Measurements from ENCODE around the gene BACH2.

BACH2 gene

DNA sequence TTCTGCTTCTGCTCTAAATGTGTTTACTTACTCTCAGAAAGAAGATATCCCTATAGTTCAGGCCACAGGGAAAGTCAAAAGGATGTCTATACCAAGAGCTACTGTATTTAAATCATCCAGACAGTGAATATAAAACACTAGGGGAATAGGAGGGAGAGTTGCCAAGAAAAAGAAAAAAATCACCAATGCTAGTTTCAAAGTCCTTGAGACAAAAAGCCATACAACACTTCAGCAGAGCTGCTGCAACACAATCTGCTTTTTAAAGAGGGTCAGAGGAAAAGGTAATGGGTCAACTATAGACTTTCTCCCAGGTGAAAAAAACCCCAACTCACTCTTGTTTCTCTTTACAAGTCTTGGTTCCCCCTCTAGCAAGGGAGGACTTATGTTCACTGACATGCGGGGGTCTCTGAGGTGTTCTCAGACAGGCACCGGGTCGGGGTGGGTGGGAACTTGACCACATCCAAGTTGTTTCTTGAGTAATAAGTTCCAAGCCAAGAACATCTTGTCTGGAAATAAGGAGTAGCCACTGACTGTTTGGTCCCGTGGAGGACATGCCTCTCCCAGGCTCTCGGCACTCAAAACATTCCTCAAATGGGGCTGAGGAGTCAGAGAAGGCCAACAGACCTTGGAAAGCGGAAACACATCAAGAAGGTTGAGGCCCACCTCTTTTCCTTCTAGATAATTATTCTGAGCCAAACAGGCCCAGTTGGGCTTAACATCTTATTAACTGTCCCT, 354.7 kb downstream of the BACH2 start:
- no peak for DNase-seq (ENCODE audit: low read depth in 2 of 2)

DNA sequence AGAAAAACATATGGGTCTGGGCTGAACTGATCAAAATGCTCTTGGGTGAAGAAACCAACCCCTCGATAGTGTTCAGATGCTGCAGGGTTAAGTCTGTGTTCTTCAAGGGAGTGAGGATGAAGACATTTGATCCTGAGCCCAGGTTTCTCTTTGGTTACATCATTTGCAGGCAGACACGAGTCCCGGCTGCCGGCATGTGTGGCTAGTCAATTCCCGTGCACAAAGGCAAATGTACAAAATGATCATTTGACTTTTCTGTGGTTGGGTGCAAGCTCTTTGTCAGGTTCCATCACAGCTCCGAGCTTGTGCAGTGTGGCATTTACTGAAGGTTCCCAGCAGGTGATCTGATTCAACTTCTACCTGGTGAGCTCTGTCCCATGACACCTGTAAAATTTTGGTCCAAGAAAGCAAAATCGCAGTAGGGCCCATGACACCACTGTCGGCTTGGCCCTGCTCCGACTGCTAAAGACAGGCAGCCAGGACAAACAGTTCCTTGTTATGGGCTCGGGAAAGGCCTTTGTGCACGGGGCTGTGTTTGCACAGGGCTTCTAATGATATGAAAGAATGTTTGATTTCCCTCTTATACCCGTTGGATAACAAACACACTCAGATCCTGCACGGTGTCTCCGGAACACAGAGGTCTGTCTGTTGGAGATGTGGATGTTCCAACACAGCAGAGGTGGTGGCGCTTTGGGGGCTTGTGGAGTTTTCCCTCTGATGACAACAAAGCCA, 355.4 kb downstream of the BACH2 start:
- DNase-seq (ENCODE audit: low read depth in 2 of 2), result no peak

DNA sequence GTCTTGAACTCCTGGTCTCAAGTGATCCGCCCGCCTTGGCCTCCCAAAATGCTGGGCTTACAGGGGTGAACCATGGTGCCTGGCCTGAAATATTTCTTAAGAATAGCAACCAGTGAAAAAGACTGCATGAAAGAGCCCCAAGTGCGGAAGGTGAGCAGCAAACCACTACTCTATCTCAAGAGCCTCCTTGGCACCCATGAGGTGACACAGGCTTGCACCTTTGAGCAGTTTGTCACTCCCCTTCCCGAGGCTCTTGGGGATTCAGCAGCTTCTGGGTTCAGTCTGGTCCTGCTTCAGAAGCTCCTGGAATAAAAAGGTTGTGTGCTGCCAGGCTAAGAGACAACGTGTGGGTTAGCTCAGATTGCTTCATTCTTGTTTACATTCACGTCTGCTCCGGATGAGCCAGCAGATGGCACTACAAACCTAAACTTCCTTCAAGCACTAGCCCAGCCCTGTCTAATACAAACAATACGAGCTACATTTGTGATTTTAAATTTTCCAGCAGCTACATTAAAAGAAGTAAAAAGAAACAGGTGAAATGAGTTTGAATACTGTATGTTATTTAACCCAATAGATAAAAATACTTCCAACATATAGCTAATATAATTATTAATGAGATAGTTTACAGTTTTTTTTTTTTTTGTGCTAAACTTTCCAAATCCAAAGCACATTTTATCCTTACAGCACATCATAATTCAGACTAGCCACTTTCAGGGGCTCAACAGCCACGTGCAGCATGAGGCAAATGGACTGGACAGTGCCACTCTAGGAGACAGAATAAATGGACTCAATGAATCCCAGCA, 356.2 kb downstream of the BACH2 start:
- peak; percentile 33 to 41 for DNase-seq (ENCODE audit: low read depth in 2 of 2)

DNA sequence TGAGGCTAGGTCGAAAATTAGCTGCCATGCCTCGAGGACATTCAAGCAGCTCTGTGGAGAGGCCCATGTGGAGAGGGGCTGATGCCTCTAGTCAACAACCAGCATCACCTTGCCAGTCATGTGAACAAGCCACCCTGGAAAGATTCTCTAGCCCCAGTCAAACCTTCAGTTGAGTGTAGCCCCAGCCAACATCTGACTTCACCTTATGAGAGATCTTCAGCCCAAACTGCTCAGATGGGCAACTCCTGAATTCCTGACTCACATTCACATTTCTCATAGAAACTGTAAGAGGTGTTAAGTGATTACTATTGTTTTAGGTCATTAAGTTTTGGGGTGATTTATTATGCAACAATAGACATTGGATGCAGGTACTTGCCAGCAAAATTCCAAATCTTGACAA, 357.5 kb downstream of the BACH2 start:
- DNase-seq (ENCODE audit: low read depth in 2 of 2), result no peak

DNA sequence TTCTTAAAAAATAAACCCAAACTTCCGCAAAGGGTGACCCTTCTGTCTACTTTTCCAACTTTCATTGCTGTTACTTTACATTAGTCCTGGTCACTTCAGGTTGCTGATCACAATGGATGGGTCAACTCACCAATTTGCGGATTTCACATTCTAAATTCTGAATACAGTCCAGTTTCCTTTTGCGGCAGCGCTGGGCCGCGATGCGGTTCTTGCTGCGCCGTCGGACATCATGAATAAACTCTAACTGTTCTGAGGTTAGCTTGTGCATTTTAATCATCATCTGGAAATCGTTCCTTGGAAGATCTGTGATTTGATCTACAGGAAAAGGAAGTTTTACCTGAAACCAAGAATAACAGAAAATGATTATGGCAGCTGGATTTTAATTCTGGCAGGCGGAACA, 358.6 kb downstream of the BACH2 start:
- no peak for DNase-seq (ENCODE audit: low read depth in 2 of 2)

DNA sequence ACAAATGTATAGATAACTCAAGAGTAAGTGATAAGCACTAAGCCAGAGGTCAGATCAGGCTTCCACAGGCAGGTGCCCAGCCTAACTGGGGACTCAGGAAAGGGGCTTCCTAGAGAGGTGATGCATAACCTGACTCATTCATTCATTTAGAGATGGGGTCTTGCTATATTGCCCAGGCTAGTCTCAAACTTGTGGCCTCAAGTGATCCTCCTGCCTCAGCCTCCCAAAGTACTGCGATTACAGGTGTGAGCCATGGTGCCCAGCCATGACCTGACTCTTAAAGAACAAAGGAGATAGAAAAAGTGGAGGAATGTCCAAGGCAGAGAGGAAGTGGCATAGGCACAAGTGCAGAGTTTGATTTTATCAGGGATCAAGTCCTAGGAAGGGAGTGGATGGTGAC, 360.5 kb downstream of the BACH2 start:
- no peak for DNase-seq (ENCODE audit: low read depth in 2 of 2)

DNA sequence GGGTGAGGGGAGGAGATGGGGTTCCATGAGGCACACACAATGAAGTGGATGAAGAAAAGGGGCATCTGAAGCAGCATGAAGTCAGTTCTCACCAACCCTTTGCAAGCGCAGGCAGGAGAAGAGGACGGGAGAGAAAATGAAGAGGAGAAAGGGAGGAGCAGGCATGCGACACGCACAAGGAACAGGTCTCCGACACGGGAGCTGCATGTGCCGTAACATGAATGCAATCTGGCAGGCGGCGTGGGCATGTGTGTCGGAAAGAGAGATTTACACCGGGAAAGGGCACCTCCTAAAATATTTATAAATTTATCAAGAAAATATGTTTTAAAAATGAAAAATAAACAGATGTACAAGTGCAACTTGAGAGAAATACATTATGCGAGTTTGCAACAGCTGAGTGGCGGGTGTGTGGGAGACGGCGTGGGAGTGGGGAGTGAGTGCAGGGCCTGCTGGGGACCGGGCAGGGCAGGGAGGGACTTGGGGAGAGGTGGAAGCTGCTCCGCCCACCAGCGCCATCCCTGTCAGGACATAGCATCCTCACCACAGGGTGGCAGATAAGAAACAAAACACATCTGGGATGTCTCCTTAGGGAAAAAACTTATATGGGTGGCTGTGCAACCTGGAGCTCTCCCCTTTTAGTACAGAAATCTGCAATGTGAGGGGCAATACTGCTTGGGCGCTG, 361.8 kb downstream of the BACH2 start:
- no peak for DNase-seq (ENCODE audit: low read depth in 2 of 2)

DNA sequence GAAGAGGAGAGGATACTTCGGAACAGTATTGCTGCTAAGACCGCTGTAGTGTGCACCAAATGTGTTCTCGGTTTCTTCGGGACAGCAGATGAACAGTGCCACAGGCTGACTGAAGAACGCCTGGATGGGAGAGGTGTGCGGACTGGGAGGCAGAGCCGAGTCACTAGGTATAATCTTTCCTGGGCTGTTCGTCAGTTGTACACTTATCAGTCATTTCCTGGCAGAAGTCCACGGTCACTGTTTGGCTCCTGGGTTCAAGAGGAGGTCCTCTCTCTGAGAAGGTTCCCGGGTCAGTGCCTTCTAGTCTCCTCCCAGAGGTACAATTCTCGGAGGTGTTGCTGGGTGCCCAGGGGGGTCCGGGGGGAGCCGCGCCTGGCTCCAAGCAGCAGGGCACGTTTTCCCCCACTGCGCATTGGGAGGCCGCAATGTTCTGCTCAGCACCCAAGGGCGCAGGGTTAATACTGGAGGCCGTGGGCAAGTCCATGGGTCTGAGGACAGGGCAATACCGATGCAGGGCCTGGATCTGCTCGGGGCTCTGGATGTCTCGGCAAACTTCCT, 364.3 kb downstream of the BACH2 start:
- no peak for DNase-seq (ENCODE audit: low read depth in 2 of 2)

DNA sequence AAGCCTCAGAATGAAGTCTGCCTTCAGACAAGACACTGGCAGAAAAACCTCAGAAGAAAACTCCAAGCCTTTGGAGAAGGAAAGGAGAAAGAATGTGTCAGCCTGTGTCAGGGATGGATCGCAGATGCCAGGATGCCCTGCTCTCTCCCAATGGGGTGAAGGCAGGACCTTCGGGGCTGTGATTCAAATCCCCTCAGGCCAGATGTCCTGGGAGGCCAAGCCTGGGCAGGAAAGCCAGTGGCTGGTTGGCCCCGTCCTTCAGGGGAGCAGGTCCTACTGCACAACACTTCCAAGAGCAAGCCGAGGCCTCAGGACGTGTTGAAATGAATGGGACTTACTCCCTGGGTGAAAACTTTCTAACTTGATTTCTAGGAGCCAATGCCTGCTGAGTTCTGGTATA, 365.9 kb downstream of the BACH2 start:
- DNase-seq (ENCODE audit: low read depth in 2 of 2), result no peak

DNA sequence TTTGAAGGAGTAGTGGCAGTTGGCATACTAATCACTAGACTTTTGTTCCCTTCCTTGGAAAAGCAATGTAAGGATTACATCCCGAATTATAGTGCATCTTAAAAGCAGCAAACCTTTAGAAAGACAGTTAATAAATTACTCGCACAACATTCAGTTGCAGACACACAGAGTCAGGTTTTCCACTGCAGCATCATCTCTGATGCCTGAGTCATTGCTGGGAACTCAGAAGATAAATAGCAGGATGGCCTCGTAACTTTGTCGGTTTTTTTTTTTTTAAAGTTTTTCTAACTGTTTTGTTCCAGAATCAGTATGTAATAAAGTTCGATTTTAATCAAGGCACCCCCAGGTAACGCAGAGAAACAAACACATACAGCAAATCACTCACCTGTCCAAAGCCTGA, 368.0 kb downstream of the BACH2 start:
- DNase-seq (ENCODE audit: low read depth in 2 of 2), result no peak

DNA sequence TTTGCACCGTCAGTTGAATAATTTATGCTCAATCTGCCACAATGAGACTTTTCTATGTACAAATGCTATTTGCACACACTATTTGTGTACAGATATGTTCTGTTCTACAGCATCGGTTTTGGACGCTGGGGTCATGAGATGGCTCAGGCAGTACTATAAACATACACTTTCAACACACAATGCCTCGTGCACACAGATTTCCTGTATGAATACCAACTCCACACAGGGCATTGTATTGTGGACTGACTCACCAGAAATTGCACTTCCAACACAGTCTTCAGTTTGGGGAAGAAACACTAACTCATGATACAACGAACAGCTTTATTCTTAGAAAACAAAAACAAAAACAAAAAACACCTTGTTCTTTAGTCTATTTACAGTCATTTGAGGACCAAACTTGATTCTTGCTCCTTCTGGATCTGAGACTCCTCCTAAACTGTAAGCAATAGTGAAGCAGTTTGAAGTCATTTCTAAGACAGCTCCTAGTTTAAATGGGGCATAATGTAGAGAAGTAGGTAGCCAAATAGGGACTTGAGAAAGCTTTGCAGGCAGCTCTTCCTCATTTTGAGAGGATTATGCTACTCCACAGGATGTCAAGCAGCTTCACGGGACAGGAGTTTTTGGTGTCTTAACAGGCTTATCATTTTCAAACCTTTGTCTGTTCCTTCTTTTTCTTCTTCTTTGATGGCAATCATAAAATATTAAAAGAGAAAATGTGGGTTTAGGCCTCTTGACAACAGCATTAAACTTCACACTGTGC, 368.7 kb downstream of the BACH2 start:
- DNase-seq (ENCODE audit: low read depth in 2 of 2), result no peak

DNA sequence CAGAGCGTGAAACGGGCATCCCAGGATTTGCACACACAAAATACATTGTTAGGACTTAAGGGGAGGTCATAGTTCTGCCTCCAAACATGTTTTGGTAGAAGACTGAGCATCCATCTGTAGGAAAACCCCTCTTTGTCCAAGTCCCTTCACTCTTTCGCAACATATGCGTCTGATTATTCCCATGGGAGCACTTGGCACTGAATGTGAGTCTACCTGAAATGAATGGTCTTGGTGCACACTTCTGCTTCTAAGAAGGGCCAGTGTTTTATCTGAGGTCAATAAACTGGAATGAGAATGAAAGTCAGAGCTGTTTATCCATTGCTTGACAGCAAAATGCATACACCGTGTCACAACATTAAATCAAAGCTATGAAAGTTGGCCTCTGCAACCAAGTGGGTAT, 369.4 kb downstream of the BACH2 start:
- DNase-seq (ENCODE audit: low read depth in 2 of 2), result no peak

DNA sequence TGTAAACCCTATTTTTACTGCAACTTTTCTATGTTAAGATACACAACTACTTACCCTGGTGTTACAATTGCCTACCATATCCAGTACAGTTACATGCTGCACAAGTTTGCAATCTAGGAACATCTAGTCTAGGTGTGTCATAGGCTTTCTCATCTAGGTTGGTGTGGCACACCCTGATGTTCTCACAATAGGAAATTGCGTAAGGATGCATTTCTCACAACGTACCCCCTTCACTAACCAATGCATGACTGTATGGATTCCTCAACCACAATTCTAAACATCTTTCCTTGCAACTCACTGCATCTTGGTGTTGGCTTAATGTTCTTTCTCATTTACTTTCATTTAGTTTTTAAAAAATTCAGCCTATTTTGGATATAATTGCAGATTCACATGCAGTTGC, 370.8 kb downstream of the BACH2 start:
- no peak for DNase-seq (ENCODE audit: low read depth in 2 of 2)

DNA sequence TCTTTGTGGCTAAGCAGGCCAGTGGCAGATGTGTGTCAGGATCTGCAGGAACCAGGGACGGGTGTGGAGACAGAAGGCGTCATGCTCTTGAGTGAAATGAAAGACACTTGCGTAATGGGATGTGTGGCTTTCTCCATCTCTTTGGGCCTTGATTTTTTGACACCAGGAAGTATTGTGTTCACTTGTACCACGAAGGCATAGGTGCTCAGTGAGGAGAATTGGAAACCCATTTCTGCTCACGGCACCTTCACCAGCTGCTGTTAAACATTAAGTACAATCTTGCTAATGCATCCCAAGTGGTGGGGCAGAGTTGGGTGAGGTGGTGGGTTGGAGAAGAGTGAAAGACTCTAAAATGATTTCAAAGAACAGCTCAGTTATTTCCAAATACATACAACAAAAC, 372.4 kb downstream of the BACH2 start:
- DNase-seq (ENCODE audit: low read depth in 2 of 2), result no peak

DNA sequence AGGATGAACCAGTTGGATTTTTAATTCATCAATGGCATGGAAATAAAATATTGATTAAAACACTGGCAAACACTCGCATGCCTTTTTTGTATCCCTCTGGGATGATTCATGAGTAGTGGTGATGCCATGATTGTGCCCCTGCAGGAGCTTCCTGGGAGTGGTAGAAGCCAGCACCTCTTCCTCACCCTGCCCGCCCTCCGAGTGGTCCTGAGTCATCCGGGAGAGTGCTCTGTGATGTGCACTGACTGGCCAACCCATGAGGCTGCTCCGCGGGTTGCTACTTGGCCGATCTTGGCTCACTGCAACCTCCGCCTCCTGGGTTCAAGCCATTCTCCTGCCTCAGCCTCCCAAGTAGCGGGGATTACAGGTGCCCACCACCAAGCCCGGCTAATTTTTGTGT, 375.0 kb downstream of the BACH2 start:
- no peak for DNase-seq (ENCODE audit: low read depth in 2 of 2)

DNA sequence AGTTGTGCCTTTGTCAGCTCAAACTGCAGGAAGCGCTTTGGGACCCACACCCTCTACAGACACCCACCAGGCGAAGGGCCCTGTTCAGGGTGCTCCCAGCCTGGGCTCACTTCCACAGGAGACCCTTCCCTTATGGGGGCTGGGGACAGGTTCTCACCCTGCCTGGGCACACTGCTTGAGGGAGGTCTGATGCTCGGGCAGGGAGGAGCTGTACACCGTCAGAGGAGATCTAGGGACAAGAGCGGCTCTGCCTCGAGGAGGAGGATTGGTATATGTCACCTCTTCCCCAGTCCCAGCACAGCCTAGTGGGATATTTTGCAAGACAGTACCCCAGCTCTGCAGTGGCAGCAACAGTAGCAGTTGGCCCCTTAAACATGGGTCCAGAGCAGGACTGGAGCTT, 375.4 kb downstream of the BACH2 start:
- no peak for DNase-seq (ENCODE audit: low read depth in 2 of 2)

DNA sequence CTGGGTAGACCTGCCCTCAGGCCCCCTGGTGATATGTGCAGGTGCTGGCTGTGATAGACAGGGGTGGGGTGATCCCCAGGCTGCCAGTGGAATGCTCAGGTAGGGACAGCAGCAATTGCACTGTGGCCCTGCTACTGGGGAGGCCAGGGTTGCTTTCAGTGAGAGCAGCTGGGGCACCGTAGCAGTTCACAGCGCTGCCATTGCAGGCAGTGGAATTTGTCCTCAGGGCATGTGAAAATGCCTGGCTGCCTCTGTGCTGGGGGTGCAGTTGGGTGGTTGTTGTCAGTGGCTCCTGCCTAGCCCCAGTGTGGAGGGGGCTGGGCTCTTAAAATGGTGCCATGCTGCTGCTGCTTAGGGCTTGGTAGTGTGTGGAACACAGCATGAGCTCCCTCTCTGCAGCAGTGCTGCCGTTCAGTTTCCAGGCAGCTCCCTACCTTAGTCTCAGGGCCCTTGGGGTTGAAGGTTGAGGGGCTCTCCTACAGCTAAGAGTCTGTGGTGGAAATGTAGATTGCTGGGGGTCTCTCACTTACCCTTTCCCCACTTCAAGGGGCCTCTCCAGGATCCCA, 378.8 kb downstream of the BACH2 start:
- DNase-seq (ENCODE audit: low read depth in 2 of 2), result no peak

DNA sequence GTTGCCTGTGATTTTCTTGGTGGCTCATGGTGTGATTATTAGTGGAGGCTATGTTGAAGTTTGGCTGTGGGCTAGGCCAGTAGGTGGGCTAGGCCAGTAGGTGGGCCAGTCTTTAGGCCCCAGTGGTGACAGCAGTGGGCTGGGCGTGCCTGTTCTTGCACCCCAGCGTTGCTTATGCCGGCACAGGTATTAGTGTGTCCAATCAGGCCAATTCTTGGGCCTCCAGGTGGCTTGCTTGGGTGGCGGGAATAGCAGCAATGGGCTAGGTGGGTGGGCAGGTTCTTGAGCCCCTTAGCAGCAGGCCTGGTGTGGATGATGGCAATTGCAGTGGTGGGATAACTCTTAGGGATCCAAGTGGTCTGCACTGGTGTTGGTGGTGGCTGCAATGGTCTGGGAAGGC, 379.4 kb downstream of the BACH2 start:
- DNase-seq (ENCODE audit: low read depth in 2 of 2), result no peak

DNA sequence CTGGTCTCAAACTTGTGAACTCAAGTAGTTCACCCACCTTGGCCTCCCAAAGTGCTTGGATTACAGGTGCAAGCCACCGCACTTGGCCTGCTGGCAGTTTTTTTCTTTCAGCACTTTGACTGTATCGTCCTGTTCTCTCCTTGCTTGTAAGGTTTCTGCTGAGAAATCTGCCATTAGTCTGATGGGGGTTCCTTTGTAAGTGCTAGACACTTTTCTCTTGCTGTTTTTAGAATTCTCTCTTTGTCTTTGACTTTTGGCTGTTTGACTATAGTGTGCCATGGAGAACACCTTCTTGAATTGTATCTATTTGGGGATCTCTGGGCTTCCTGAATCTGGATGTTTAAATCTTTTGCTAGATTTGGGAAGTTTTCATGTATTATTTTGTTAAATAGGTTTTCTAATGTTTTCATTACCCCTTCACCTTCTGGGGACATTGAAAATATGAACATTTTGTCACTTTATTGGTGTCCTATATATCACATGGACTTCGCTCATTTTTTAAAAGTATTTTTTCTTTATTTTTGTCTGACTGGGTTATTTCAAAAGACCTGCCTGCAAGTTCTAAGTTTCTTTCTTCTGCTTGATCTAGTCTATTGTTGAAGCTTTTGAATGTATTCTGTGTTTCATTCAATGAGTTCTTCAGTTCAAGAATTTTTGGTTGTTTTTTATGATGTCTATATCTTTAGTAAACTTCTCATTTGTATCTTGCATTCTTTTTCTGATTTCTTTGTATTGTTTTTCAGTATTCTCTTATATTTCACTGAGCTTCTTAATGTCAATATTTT, 380.3 kb downstream of the BACH2 start:
- DNase-seq (ENCODE audit: low read depth in 2 of 2), result no peak

DNA sequence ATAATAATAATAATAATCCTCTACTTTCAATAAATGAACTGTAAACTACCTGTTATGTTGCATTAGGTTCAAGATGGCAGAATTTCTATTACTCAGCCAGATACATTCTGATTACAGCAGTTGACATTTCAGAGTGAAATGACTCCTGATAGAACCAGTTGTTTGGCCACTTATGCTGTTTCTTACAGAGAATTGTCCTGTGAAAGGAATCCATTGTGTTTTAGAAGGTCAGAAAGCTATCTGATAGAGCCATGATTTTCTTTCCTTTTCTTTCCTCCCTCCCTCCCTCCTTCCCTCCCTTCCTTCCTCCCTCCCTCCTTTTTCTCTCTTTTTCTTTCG, 385.8 kb downstream of the BACH2 start:
- no peak for DNase-seq (ENCODE audit: low read depth in 2 of 2)
